K562 (cell line): ENCODE measurements around the gene DYRK1A. TPM values are rescaled to one million over a fixed set of nuclear protein-coding genes. Genes with fewer than 3 reads are reported as not detected.

Experiments
- ATAC-seq: fragments of 200-7000 bp; cut with Tn5 transposase; 3 replicates; pipeline ENCODE4 v1.9.1; 2020; ENCODE audit warnings: moderate library complexity
- BruUV-seq: library from RNA; stranded (reverse); fragments of 400-500 nt; replicated peaks from 2 replicates; lab custom pipeline; 2021; lab: Mats Ljungman, UMichigan
- CTCF ChIA-PET: fragments of 300-600 bp; formaldehyde crosslinking; extraction: SDS; loops from one replicate; lab custom pipeline; 2021; ENCODE audit warnings: low intra/inter-chr PET ratio; lab: Yijun Ruan, JAX
- POLR2A ChIA-PET: fragments of 300-600, 350-650 bp; sonication (Branson Sonifier 250); formaldehyde crosslinking; extraction: SDS; loops from one replicate; lab custom pipeline; 2021; ENCODE audit warnings: antibody characterized with exemption, inconsistent platforms; lab: Yijun Ruan, JAX
- DNase-seq, 4 experiments: peaks; one replicate each; pipeline versions ENCODE4 v3.0.0 to v3.0.0-alpha.2; 2011 to 2018; ENCODE audit warnings: low spot score in 3 of 4, mixed read lengths in 3 of 4; ENCODE audit errors: extremely low read depth in 1 of 4
- FAIRE-seq: peaks from 2 replicates; lab custom pipeline; 2011; peaks lifted over from hg19 to GRCh38; lab: Jason Lieb, UNC
- H2AFZ ChIP-seq: 2 replicates; pipeline ENCODE4 v1.6.0; 2011; ENCODE audit warnings: low read depth, low read length, control low read depth, inconsistent platforms
- H3K27ac ChIP-seq: fragments of 200-600 bp; 3 replicates; pipeline ENCODE4 v1.8.0; 2011; ENCODE audit warnings: low read depth, mild to moderate bottlenecking, control low read depth, inconsistent platforms, low read length, moderate library complexity, mixed read lengths; ENCODE audit errors: extremely low read depth
- H3K27me3 ChIP-seq, 2 experiments: fragments of 300-600 bp in 1 of 2; 2 replicates in 1 of 2; 3 replicates in 1 of 2; pipeline versions ENCODE4 v1.6.0 to v1.8.0; 2011; ENCODE audit warnings: inconsistent platforms in 2 of 2, low read length in 2 of 2, mild to moderate bottlenecking in 1 of 2, mixed read lengths in 1 of 2, moderate library complexity in 1 of 2; ENCODE audit not compliant: control insufficient read depth in 2 of 2, insufficient read depth in 2 of 2
- H3K36me3 ChIP-seq: fragments of 300-600 bp; 3 replicates; pipeline ENCODE4 v1.8.0; 2011; ENCODE audit warnings: mild to moderate bottlenecking, low read length, inconsistent platforms; ENCODE audit not compliant: control insufficient read depth, insufficient read depth
- H3K4me1 ChIP-seq, 2 experiments: fragments of 200-600 bp in 1 of 2; replicated peaks in 1 of 2; 2 replicates in 1 of 2; 3 replicates in 1 of 2; pipeline versions ENCODE4 v1.5.1 to v1.8.0; 2011; ENCODE audit warnings: inconsistent platforms in 2 of 2, low read length in 2 of 2, mild to moderate bottlenecking in 1 of 2, mixed read lengths in 1 of 2, moderate library complexity in 1 of 2; ENCODE audit not compliant: control insufficient read depth in 2 of 2, insufficient read depth in 2 of 2
- H3K4me2 ChIP-seq: 2 replicates; pipeline ENCODE4 v1.6.1; 2011; ENCODE audit warnings: low read length, control low read depth, inconsistent platforms, mixed read lengths; ENCODE audit not compliant: insufficient read depth
- H3K4me3 ChIP-seq: fragments of 200-600 bp; sonication (generic), shearing (Covaris generic); 2 replicates; pipeline ENCODE4 v1.5.1; 2016; ENCODE audit warnings: control low read depth, inconsistent platforms
- H3K79me2 ChIP-seq: fragments of 200-600 bp; 3 replicates; pipeline ENCODE4 v1.8.0; 2011; ENCODE audit warnings: low read length, inconsistent platforms; ENCODE audit not compliant: control insufficient read depth, insufficient read depth
- H3K9ac ChIP-seq, 2 experiments: 2 replicates each; pipeline versions ENCODE4 v1.6.0 to v1.6.1; 2011; ENCODE audit warnings: low read depth in 2 of 2, low read length in 2 of 2, control low read depth in 1 of 2, inconsistent platforms in 1 of 2, mild to moderate bottlenecking in 1 of 2, mixed read lengths in 1 of 2; ENCODE audit not compliant: insufficient read depth in 1 of 2
- H3K9me1 ChIP-seq: one replicate; pipeline ENCODE4 v1.6.0; 2011; ENCODE audit warnings: inconsistent platforms, mild to moderate bottlenecking, low read length, moderate library complexity; ENCODE audit not compliant: control insufficient read depth, insufficient read depth
- H3K9me3 ChIP-seq: replicated peaks from 2 replicates; pipeline ENCODE4 v1.5.1; 2011; ENCODE audit warnings: low read depth, low read length, inconsistent platforms; ENCODE audit not compliant: control insufficient read depth, insufficient read depth
- H4K20me1 ChIP-seq: replicated peaks from 2 replicates; pipeline ENCODE4 v1.6.1; 2011; ENCODE audit warnings: low read length, inconsistent platforms, mixed read lengths; ENCODE audit not compliant: control insufficient read depth, insufficient read depth
- CBX1 ChIP-seq: sonication (generic); IDR thresholded peaks from 2 replicates; pipeline ENCODE4 v1.6.1; 2016; ENCODE audit warnings: antibody characterized with exemption, low read depth, mild to moderate bottlenecking
- CREB1 ChIP-seq, 2 experiments: sonication (generic) in 1 of 2; formaldehyde crosslinking in 1 of 2; IDR thresholded peaks; 2 replicates each; pipeline versions ENCODE4 v1.6.1 to v1.8.0; 2012 to 2022; ENCODE audit warnings: inconsistent platforms in 1 of 2, mild to moderate bottlenecking in 1 of 2, missing genetic modification reagents in 1 of 2, moderate library complexity in 1 of 2
- ESRRB ChIP-seq: fragments of 250-450 bp; sonication (Bioruptor Pico); IDR thresholded peaks from 2 replicates; pipeline ENCODE4 v1.5.0; 2020; ENCODE audit warnings: mild to moderate bottlenecking, moderate library complexity, borderline replicate concordance
- FIP1L1 ChIP-seq: fragments of 200-400 bp; formaldehyde crosslinking; IDR thresholded peaks from 2 replicates; pipeline ENCODE4 v1.6.1; 2018; ENCODE audit warnings: mild to moderate bottlenecking, low read depth, low read length; ENCODE audit not compliant: poor library complexity, severe bottlenecking
- LEF1 ChIP-seq: fragments of 450-650 bp; IDR thresholded peaks from 2 replicates; pipeline ENCODE4 v1.6.1; 2016; ENCODE audit warnings: mild to moderate bottlenecking
- SAFB ChIP-seq: fragments of 200-400 bp; formaldehyde crosslinking; IDR thresholded peaks from 2 replicates; pipeline ENCODE4 v1.6.1; 2017; ENCODE audit warnings: low read depth, low read length, borderline replicate concordance
- SLC30A9 ChIP-seq: fragments of 250-450 bp; sonication (Bioruptor Pico); IDR thresholded peaks from 2 replicates; pipeline ENCODE4 v1.8.0; 2022; ENCODE audit warnings: mild to moderate bottlenecking, moderate library complexity
- TFAM ChIP-seq: fragments of 250-450 bp; sonication (Bioruptor Pico); conservative IDR thresholded peaks from 2 replicates; pipeline ENCODE4 v1.5.0; 2021; ENCODE audit warnings: mild to moderate bottlenecking, moderate library complexity
- THRB ChIP-seq: fragments of 450-650 bp; formaldehyde crosslinking; conservative IDR thresholded peaks from 2 replicates; pipeline ENCODE4 v1.4.0; 2022; ENCODE audit warnings: mild to moderate bottlenecking, missing genetic modification characterization
- USF1 ChIP-seq: sonication (generic); formaldehyde crosslinking; IDR thresholded peaks from 2 replicates; pipeline ENCODE4 v1.9.0; 2022; ENCODE audit warnings: mild to moderate bottlenecking, missing genetic modification reagents
- ZBTB5 ChIP-seq: fragments of 450-650 bp; IDR thresholded peaks from 2 replicates; pipeline ENCODE4 v1.6.1; 2017; ENCODE audit warnings: antibody characterized with exemption
- ZNF174 ChIP-seq: fragments of 250-450 bp; sonication (Bioruptor Pico); IDR thresholded peaks from 2 replicates; pipeline ENCODE4 v1.4.0; 2020; ENCODE audit warnings: mild to moderate bottlenecking
- ZNF431 ChIP-seq: sonication (generic); formaldehyde crosslinking; IDR thresholded peaks from 2 replicates; pipeline ENCODE4 v1.8.0; 2022; ENCODE audit warnings: mild to moderate bottlenecking, missing genetic modification reagents
- ZNF764 ChIP-seq: fragments of 250-450 bp; sonication (Bioruptor Pico); IDR thresholded peaks from 2 replicates; pipeline ENCODE4 v1.4.0; 2020; ENCODE audit warnings: low read depth, mild to moderate bottlenecking, moderate library complexity
- WGBS: fragments of 100-300 bp; shearing (Covaris generic); methylation state at CpG from one replicate; pipeline ENCODE4 v1.1.6; 2016; ENCODE audit warnings: low coverage, mixed read lengths; ENCODE audit not compliant: insufficient coverage; ENCODE audit errors: missing lambda C conversion rate; 5-methylcytosine and 5-hydroxymethylcytosine counted together
- in situ Hi-C: fragments of 300-500 bp; cut with MboI; formaldehyde crosslinking; loops from 4 replicates; pipeline ENCODE4 v1.15.0; 2018; ENCODE audit warnings: inconsistent platforms, mixed read lengths
- intact Hi-C: fragments of 100-400 bp; cut with micrococcal nuclease; formaldehyde crosslinking; loops from 2 replicates; pipeline ENCODE4 v1.14.2; 2022
- polyA plus RNA-seq, 8 experiments: library from polyadenylated mRNA; depleted of rRNA in 4 of 8; stranded (reverse) in 5 of 8; unstranded in 3 of 8; fragments of >200 nt; fragmentation: Nextera tagmentation in 2 of 8; fragmentation: Illumina TruSeq in 1 of 8; extraction: Ambion mirVana in 2 of 8; extraction: Trizol in 1 of 8; gene quantifications; 2 replicates each; pipeline versions ENCODE4 v1.2.1 to v1.2.3, GENCODE V29; 2011 to 2014; ENCODE audit warnings: inconsistent platforms in 1 of 8, missing spikeins in 1 of 8
- total RNA-seq, 7 experiments: library from RNA; depleted of rRNA in 6 of 7; stranded (reverse); fragments of >200 nt in 6 of 7; fragmentation: Illumina TruSeq in 2 of 7; extraction: Trizol in 2 of 7; gene quantifications; 2 replicates each; pipeline versions ENCODE4 v1.2.1 to v1.2.3, GENCODE V29; 2011 to 2021; ENCODE audit warnings: low replicate concordance in 1 of 7
- TF ChIP-seq, protein P1 (sequence below): fragments of 450-650 bp; IDR thresholded peaks from 2 replicates; pipeline ENCODE4 v1.6.1; 2017; ENCODE audit warnings: antibody characterized with exemption, mild to moderate bottlenecking

DYRK1A gene
- total and polyA plus RNA-seq, 9 of the 15 experiments (the other 6 are each of a cell fraction or from before 2014, with no cell fraction given) = 3.7 to 64.8 (median 42.3) TPM

- Histone ChIP-seq H3K27me3 (no peaks in the 10 kb centered on the region), H3K4me1 (peaks cover 4 to 32% of the 10 kb centered on the region in 2 experiments), H3K36me3 (peaks cover 23% of the 10 kb centered on the region; the same call in 2 of the 3 replicates), H3K4me3 (no peak overlapping the region), H3K9me3 (0 out of 2 replicates have a peak, but pooled peaks cover 4% of the 10 kb centered on the region), H3K4me2 (no peak overlapping the region), H3K9me1 (no peaks in the 10 kb centered on the region), H3K9ac (no peak overlapping the region), H2AFZ (no peak overlapping the region), H3K79me2 (peaks cover 99% of the 10 kb centered on the region), H3K27ac (no peak overlapping the region), H4K20me1 (peaks cover 61% of the 10 kb centered on the region)
- in situ Hi-C loops (no loop called here), intact Hi-C loops (no loop called here)
- FAIRE-seq = no peak
- WGBS = 45% methylated on average over 8 of the region's 8 CpGs
- DNase-seq = no peak
- ChIA-PET POLR2A (interaction anchor here (1.0 to 9.0 kb wide), 4 partner anchors 9 to 119 kb away, joined by 3 to 109 read pairs (median 7); partner anchors contain the start of gene VPS26C), CTCF (no interaction called here)
- no peak for ATAC-seq
- no TSS peak for BruUV-seq
- TF ChIP-seq THRB (CRISPR knock-in tag) (no peak), ZNF431 (CRISPR knock-in tag) (no peak), TFAM (CRISPR knock-in tag) (no peak), ZBTB5 (no peak), ZNF764 (CRISPR knock-in tag) (no peak), FIP1L1 (no peak), SLC30A9 (no peak), ESRRB (no peak), ZNF174 (CRISPR knock-in tag) (no peak), CBX1 (no peak), SAFB (no peak), CREB1 (IDR thresholded peaks at IDR 0.05) (no peak), CREB1 (CRISPR knock-in tag; IDR thresholded peaks at IDR 0.05) (no peak), LEF1 (no peak), USF1 (CRISPR knock-in tag) (no peak)
- TF ChIP-seq, protein P1, sequence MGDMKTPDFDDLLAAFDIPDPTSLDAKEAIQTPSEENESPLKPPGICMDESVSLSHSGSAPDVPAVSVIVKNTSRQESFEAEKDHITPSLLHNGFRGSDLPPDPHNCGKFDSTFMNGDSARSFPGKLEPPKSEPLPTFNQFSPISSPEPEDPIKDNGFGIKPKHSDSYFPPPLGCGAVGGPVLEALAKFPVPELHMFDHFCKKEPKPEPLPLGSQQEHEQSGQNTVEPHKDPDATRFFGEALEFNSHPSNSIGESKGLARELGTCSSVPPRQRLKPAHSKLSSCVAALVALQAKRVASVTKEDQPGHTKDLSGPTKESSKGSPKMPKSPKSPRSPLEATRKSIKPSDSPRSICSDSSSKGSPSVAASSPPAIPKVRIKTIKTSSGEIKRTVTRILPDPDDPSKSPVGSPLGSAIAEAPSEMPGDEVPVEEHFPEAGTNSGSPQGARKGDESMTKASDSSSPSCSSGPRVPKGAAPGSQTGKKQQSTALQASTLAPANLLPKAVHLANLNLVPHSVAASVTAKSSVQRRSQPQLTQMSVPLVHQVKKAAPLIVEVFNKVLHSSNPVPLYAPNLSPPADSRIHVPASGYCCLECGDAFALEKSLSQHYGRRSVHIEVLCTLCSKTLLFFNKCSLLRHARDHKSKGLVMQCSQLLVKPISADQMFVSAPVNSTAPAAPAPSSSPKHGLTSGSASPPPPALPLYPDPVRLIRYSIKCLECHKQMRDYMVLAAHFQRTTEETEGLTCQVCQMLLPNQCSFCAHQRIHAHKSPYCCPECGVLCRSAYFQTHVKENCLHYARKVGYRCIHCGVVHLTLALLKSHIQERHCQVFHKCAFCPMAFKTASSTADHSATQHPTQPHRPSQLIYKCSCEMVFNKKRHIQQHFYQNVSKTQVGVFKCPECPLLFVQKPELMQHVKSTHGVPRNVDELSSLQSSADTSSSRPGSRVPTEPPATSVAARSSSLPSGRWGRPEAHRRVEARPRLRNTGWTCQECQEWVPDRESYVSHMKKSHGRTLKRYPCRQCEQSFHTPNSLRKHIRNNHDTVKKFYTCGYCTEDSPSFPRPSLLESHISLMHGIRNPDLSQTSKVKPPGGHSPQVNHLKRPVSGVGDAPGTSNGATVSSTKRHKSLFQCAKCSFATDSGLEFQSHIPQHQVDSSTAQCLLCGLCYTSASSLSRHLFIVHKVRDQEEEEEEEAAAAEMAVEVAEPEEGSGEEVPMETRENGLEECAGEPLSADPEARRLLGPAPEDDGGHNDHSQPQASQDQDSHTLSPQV = no peak
Measured at GRCh38 chr21:37386151-37386550, 19.6 kb downstream of the DYRK1A start.
